ENCODE measurements around the gene ABCB1.

The ABCB1 gene

DNA sequence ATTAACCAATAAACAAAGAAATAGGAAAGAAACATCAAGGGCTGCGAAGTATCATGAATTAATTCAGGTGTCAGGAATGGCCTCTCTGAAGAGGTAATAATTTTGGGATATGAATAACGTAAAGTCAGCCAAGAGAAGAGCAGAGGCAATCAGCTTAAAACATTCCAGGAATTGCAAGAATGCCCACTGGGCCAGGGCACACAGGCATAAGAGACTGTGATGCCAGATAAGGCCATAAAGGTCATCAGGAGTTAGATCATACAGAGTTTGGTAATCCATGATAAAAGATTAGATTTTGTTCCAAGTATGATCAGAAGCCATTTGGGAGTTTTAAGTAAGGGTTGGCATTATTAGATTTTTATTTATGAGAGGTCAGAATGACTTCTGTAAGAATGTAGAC lies 72.0 kb downstream of the ABCB1 start:
- Histone ChIP-seq H3K27ac (ENCODE audit: extremely low read depth, low read depth, low read length) (no peak overlapping the region), H3K36me3 (ENCODE audit: control insufficient read depth in 2 of 2, insufficient read depth in 1 of 2, low read length in 2 of 2) (no peaks in the 10 kb centered on the region), H3K4me1 (ENCODE audit: control insufficient read depth, insufficient read depth, low read length) (no peaks in the 10 kb centered on the region), H3K4me3 (ENCODE audit: low read depth, low read length) (no peak overlapping the region), H3K9me3 (ENCODE audit: control insufficient read depth, insufficient read depth, low read depth, low read length) (no peaks in the 10 kb centered on the region)
- TF ChIP-seq ZNF354C (tag by site-specific recombination; IDR thresholded peaks at IDR 0.05; ENCODE audit: borderline replicate concordance, low read depth) (no peak), ZFP37 (tag by site-specific recombination; IDR thresholded peaks at IDR 0.05) (no peak), ZNF747 (tag by site-specific recombination; IDR thresholded peaks at IDR 0.05) (no peak), ZNF701 (tag by site-specific recombination; IDR thresholded peaks at IDR 0.05) (no peak), ZNF416 (tag by site-specific recombination; IDR thresholded peaks at IDR 0.05) (no peak), SP3 (tag by site-specific recombination; IDR thresholded peaks at IDR 0.05) (no peak)
- ChIA-PET CTCF (interaction anchor here (1.1 kb wide), 1 partner anchor 113 kb away, joined by 3 read pairs; no protein-coding TSS in a partner anchor), POLR2A (no interaction called here)

DNA sequence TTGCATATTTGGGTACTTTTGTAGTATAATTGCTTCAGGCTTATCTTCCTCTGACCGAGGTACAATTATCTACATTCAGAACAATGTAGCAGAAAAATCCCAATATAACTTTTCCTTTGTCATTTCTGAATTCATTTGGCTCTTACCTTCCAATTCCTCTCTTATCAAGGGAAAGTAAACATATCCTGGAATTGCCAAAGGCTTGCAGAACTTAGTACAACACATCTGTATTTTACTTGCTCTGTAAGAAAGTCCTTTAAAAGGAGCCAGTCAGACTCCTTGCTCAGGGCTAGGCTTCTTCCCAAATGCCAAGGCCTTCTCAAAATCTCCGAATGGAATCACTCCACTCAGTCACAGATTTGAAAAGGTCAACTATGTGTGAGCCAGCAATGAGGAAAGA lies 81.9 kb downstream of the ABCB1 start:
- no peak overlapping the region for H3K4me3 ChIP-seq (ENCODE audit: low read depth, low read length)

More for the DNA sequence above, 81.9 kb downstream of the ABCB1 start:
- Histone ChIP-seq H3K27ac (ENCODE audit: extremely low read depth, low read depth, low read length) (no peak overlapping the region), H3K9me3 (ENCODE audit: control insufficient read depth, insufficient read depth, low read depth, low read length) (no peaks in the 10 kb centered on the region), H3K4me1 (ENCODE audit: control insufficient read depth, insufficient read depth, low read length) (no peaks in the 10 kb centered on the region), H3K36me3 (ENCODE audit: control insufficient read depth in 2 of 2, insufficient read depth in 1 of 2, low read length in 2 of 2) (peaks cover 0 to 8% of the 10 kb centered on the region in 2 experiments; a peak in 1 of 3 replicates)
- no peak for TF ChIP-seq ZNF791 (tag by site-specific recombination; IDR thresholded peaks at IDR 0.05)
- TF ChIP-seq SCRT1 (tag by site-specific recombination; IDR thresholded peaks at IDR 0.05; ENCODE audit: borderline replicate concordance): no peak
- no peak for TF ChIP-seq ZNF777 (tag by site-specific recombination; IDR thresholded peaks at IDR 0.05; ENCODE audit: borderline replicate concordance)
- no peak for TF ChIP-seq ZEB2 (tag by site-specific recombination; IDR thresholded peaks at IDR 0.05)
- TF ChIP-seq FEZF1 (tag by site-specific recombination; IDR thresholded peaks at IDR 0.05): no peak
- TF ChIP-seq, protein P1, sequence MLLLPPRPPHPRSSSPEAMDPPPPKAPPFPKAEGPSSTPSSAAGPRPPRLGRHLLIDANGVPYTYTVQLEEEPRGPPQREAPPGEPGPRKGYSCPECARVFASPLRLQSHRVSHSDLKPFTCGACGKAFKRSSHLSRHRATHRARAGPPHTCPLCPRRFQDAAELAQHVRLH (tag by site-specific recombination; IDR thresholded peaks at IDR 0.05): no peak
- TF ChIP-seq ZFP3 (tag by site-specific recombination; IDR thresholded peaks at IDR 0.05; ENCODE audit: low read depth): no peak
- no peak for TF ChIP-seq ZNF624 (tag by site-specific recombination; IDR thresholded peaks at IDR 0.05)
- no peak for TF ChIP-seq ZNF37A (tag by site-specific recombination; IDR thresholded peaks at IDR 0.05)
- no peak for TF ChIP-seq GLI2 (tag by site-specific recombination; IDR thresholded peaks at IDR 0.05; ENCODE audit: borderline replicate concordance, low read depth)
- no peak for TF ChIP-seq SETDB1 (IDR thresholded peaks at IDR 0.05; ENCODE audit: insufficient read length, low read length)
- TF ChIP-seq, protein P2, sequence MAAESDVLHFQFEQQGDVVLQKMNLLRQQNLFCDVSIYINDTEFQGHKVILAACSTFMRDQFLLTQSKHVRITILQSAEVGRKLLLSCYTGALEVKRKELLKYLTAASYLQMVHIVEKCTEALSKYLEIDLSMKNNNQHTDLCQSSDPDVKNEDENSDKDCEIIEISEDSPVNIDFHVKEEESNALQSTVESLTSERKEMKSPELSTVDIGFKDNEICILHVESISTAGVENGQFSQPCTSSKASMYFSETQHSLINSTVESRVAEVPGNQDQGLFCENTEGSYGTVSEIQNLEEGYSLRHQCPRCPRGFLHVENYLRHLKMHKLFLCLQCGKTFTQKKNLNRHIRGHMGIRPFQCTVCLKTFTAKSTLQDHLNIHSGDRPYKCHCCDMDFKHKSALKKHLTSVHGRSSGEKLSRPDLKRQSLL (tag by site-specific recombination; IDR thresholded peaks at IDR 0.05): no peak
- TF ChIP-seq, protein P3, sequence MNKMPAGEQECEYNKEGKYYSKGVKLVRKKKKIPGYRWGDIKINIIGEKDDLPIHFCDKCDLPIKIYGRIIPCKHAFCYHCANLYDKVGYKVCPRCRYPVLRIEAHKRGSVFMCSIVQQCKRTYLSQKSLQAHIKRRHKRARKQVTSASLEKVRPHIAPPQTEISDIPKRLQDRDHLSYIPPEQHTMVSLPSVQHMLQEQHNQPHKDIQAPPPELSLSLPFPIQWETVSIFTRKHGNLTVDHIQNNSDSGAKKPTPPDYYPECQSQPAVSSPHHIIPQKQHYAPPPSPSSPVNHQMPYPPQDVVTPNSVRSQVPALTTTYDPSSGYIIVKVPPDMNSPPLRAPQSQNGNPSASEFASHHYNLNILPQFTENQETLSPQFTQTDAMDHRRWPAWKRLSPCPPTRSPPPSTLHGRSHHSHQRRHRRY (tag by site-specific recombination; IDR thresholded peaks at IDR 0.05): no peak
- TF ChIP-seq, protein P4, sequence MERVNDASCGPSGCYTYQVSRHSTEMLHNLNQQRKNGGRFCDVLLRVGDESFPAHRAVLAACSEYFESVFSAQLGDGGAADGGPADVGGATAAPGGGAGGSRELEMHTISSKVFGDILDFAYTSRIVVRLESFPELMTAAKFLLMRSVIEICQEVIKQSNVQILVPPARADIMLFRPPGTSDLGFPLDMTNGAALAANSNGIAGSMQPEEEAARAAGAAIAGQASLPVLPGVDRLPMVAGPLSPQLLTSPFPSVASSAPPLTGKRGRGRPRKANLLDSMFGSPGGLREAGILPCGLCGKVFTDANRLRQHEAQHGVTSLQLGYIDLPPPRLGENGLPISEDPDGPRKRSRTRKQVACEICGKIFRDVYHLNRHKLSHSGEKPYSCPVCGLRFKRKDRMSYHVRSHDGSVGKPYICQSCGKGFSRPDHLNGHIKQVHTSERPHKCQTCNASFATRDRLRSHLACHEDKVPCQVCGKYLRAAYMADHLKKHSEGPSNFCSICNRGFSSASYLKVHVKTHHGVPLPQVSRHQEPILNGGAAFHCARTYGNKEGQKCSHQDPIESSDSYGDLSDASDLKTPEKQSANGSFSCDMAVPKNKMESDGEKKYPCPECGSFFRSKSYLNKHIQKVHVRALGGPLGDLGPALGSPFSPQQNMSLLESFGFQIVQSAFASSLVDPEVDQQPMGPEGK (tag by site-specific recombination; IDR thresholded peaks at IDR 0.05): no peak
- TF ChIP-seq SP3 (tag by site-specific recombination; IDR thresholded peaks at IDR 0.05): no peak
- TF ChIP-seq ZNF292 (tag by site-specific recombination; IDR thresholded peaks at IDR 0.05; ENCODE audit: borderline replicate concordance, low read depth): no peak
- TF ChIP-seq, protein P5, sequence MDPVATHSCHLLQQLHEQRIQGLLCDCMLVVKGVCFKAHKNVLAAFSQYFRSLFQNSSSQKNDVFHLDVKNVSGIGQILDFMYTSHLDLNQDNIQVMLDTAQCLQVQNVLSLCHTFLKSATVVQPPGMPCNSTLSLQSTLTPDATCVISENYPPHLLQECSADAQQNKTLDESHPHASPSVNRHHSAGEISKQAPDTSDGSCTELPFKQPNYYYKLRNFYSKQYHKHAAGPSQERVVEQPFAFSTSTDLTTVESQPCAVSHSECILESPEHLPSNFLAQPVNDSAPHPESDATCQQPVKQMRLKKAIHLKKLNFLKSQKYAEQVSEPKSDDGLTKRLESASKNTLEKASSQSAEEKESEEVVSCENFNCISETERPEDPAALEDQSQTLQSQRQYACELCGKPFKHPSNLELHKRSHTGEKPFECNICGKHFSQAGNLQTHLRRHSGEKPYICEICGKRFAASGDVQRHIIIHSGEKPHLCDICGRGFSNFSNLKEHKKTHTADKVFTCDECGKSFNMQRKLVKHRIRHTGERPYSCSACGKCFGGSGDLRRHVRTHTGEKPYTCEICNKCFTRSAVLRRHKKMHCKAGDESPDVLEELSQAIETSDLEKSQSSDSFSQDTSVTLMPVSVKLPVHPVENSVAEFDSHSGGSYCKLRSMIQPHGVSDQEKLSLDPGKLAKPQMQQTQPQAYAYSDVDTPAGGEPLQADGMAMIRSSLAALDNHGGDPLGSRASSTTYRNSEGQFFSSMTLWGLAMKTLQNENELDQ (tag by site-specific recombination; IDR thresholded peaks at IDR 0.05; ENCODE audit: low read depth): no peak
- ChIA-PET CTCF (no interaction called here), POLR2A (no interaction called here)
